NCI-H345 treated with DMSO at 0.1 percent for 48 hours (cell line): ENCODE results near the gene PCDHGA11.
"Not testable (repeated sequence)": the region's sequence is repeated elsewhere in the genome, so short reads cannot be mapped to it uniquely, and the experiment has no call there.

Source experiments
- DNase-seq: peaks from one replicate; lab custom pipeline; 2025; ENCODE audit not compliant: unreplicated experiment; lab: John Stamatoyannopoulos, UW

The PCDHGA11 gene

GRCh38 chr5:141420855-141421488 is at the start of gene PCDHGA11:
PCDHGA11 (plus strand) TSS chr5:141421051; CDS start chr5:141421228, 177 bp downstream.
- DNase-seq: no peak

- no peak for DNase-seq
Measured at GRCh38 chr5:141371572-141372475, 49.0 kb upstream of the PCDHGA11 start.

- no peak for DNase-seq
Measured at GRCh38 chr5:141373673-141374317, 47.1 kb upstream of the PCDHGA11 start, which contains the start of gene PCDHGA6. PCDHGA6 (plus strand) TSS chr5:141373891; CDS start chr5:141374084, 193 bp downstream.

GRCh38 chr5:141374627-141375026 is 46.2 kb upstream of the PCDHGA11 start:
- no peak for DNase-seq

- not testable (repeated sequence) for DNase-seq
Measured at GRCh38 chr5:141375444-141376155, 45.3 kb upstream of the PCDHGA11 start.

GRCh38 chr5:141382469-141383294 is 38.2 kb upstream of the PCDHGA11 start, which contains the start of gene PCDHGA7:
PCDHGA7 (plus strand) TSS chr5:141382742; CDS start chr5:141382900, 158 bp downstream.
- DNase-seq: no peak

- no peak for DNase-seq
Measured at GRCh38 chr5:141383345-141383744, 37.5 kb upstream of the PCDHGA11 start.

- DNase-seq: no peak
Measured at GRCh38 chr5:141384471-141385267, 36.2 kb upstream of the PCDHGA11 start.

GRCh38 chr5:141387557-141388311 is 33.1 kb upstream of the PCDHGA11 start, which contains the start of gene PCDHGB4:
PCDHGB4 (plus strand) TSS chr5:141387698; CDS start chr5:141387885, 187 bp downstream.
- DNase-seq: not testable (repeated sequence)

GRCh38 chr5:141388661-141389060 is 32.2 kb upstream of the PCDHGA11 start:
- no peak for DNase-seq

GRCh38 chr5:141389153-141390042 is 31.5 kb upstream of the PCDHGA11 start:
- no peak for DNase-seq

- no peak for DNase-seq
Measured at GRCh38 chr5:141392429-141393198, 28.2 kb upstream of the PCDHGA11 start, which contains the start of gene PCDHGA8. PCDHGA8 (plus strand) TSS chr5:141392633; CDS start chr5:141392814, 181 bp downstream.

- DNase-seq: no peak
Measured at GRCh38 chr5:141393267-141393666, 27.6 kb upstream of the PCDHGA11 start.

GRCh38 chr5:141394401-141395187 is 26.3 kb upstream of the PCDHGA11 start:
- not testable (repeated sequence) for DNase-seq

GRCh38 chr5:141397756-141398551 is 22.9 kb upstream of the PCDHGA11 start, which contains the start of gene PCDHGB5:
PCDHGB5 (plus strand) TSS chr5:141397947; CDS start chr5:141398128, 181 bp downstream.
- not testable (repeated sequence) for DNase-seq
